Uterus (tissue), 4 donors: ENCODE results near the gene PRRT3. TPM values are rescaled to one million over a fixed set of nuclear protein-coding genes. Genes with fewer than 3 reads are reported as not detected.

Source experiments
- DNase-seq, 2 donors: peaks; one replicate each; pipeline ENCODE4 v3.0.0-alpha.2; 2019 to 2020
- H3K27ac ChIP-seq, 2 donors: fragments of 200-600 bp; sonication (generic); 1 replicate in 1 of 2; 2 replicates in 1 of 2; pipeline ENCODE4 v1.5.1; 2016 to 2018
- H3K27me3 ChIP-seq, 2 donors: fragments of 200-600 bp; sonication (generic); one replicate each; pipeline ENCODE4 v1.5.1; 2018 to 2019; ENCODE audit warnings: control low read depth in 1 of 2
- H3K36me3 ChIP-seq, 2 donors: fragments of 200-600 bp; sonication (generic); one replicate each; pipeline ENCODE4 v1.5.1; 2019; ENCODE audit warnings: control low read depth in 1 of 2
- H3K4me1 ChIP-seq, 2 donors: fragments of 200-600 bp; sonication (generic); one replicate each; pipeline ENCODE4 v1.5.1; 2018 to 2019; ENCODE audit warnings: control low read depth in 1 of 2
- H3K4me3 ChIP-seq, 2 donors: fragments of 200-600 bp; sonication (generic); 1 replicate in 1 of 2; 2 replicates in 1 of 2; pipeline ENCODE4 v1.5.1; 2018 to 2019; ENCODE audit warnings: mild to moderate bottlenecking in 1 of 2
- H3K9me3 ChIP-seq, 2 donors: fragments of 200-600 bp; sonication (generic); one replicate each; pipeline ENCODE4 v1.5.1; 2019; ENCODE audit warnings: control low read depth in 1 of 2
- CTCF ChIP-seq, 4 experiments: fragments of 200-600 bp in 2 of 4; fragments of 450-650 bp in 2 of 4; sonication (generic) in 2 of 4; IDR thresholded peaks; one replicate each; pipeline ENCODE4 v1.5.1; 2016 to 2019; ENCODE audit warnings: antibody characterized with exemption in 4 of 4, mild to moderate bottlenecking in 2 of 4, moderate library complexity in 1 of 4
- POLR2A ChIP-seq, 2 donors: fragments of 450-650 bp; IDR thresholded peaks; one replicate each; pipeline ENCODE4 v1.6.1; 2016; ENCODE audit warnings: antibody characterized with exemption in 2 of 2, mild to moderate bottlenecking in 1 of 2, moderate library complexity in 1 of 2
- intact Hi-C: fragments of 100-400 bp; cut with DNase I; formaldehyde crosslinking; loops from one replicate; pipeline ENCODE4 v1.15.1; 2023; ENCODE audit warnings: low total_unique reads
- total RNA-seq, 4 donors: library from RNA; depleted of rRNA in 3 of 4; stranded (reverse); fragments of >200 nt in 3 of 4; gene quantifications; one replicate each; pipeline versions ENCODE4 v1.1.0 to v1.2.4, GENCODE V29; 2014 to 2023
- donor health status: DM: yes; HTN: yes; CAD: no.

The PRRT3 gene
- total RNA-seq, 4 donors from 2014 or later, result 0.51 to 8.2 (median 2.2) TPM

- H3K36me3 ChIP-seq, result no peaks in the 10 kb centered on the region
- DNase-seq, result no peak
- peak overlapping the region; percentile 90 to 93 for H3K27ac ChIP-seq
- no peak for TF ChIP-seq POLR2A (IDR thresholded peaks at IDR 0.05)
- TF ChIP-seq CTCF (IDR thresholded peaks at IDR 0.05), result no peak
- H3K4me3 ChIP-seq, result no peak overlapping the region
- no peaks in the 10 kb centered on the region for H3K9me3 ChIP-seq
- no peaks in the 10 kb centered on the region for H3K27me3 ChIP-seq
- H3K4me1 ChIP-seq, result peaks cover 4 to 14% of the 10 kb centered on the region in 2 donors
- intact Hi-C loops, result loop anchor here (10.0 kb wide), 1 partner anchor 53 kb away; no protein-coding TSS in a partner anchor
These were observed 34.4 kb downstream of the PRRT3 start for GRCh38 chr3:9917820-9918219.

GRCh38 chr3:9916734-9917680 is 35.2 kb downstream of the PRRT3 start, which contains the start of gene IL17RC:
IL17RC (plus strand) TSS chr3:9917098; CDS start chr3:9917316, 218 bp downstream.
- intact Hi-C loops, result loop anchor here (10.0 kb wide), 1 partner anchor 52 kb away; no protein-coding TSS in a partner anchor

GRCh38 chr3:9916346-9916733 is 35.9 kb downstream of the PRRT3 start:
- no peaks in the 10 kb centered on the region for H3K27me3 ChIP-seq
- DNase-seq, result peak in 1 of 2 donors; percentile 43
- peak overlapping the region; percentile 58 to 85 for H3K4me3 ChIP-seq
- peak overlapping the region; percentile 90 to 93 for H3K27ac ChIP-seq
- no peaks in the 10 kb centered on the region for H3K9me3 ChIP-seq
- peaks cover 4 to 14% of the 10 kb centered on the region in 2 donors for H3K4me1 ChIP-seq
- intact Hi-C loops, result loop anchor here (10.0 kb wide), 1 partner anchor 52 kb away; no protein-coding TSS in a partner anchor
- TF ChIP-seq POLR2A (IDR thresholded peaks at IDR 0.05) (no peak), CTCF (IDR thresholded peaks at IDR 0.05) (no peak)
- no peaks in the 10 kb centered on the region for H3K36me3 ChIP-seq

More at GRCh38 chr3:9916734-9917680, 35.2 kb downstream of the PRRT3 start, which contains the start of gene IL17RC:
- Histone ChIP-seq H3K36me3 (no peaks in the 10 kb centered on the region), H3K4me3 (peak within 1 kb of the TSS; percentile 58 to 85), H3K27ac (peak within 1 kb of the TSS; percentile 90 to 93), H3K9me3 (no peaks in the 10 kb centered on the region), H3K4me1 (peaks cover 4 to 14% of the 10 kb centered on the region in 2 donors), H3K27me3 (no peaks in the 10 kb centered on the region)
- peak; percentile 93 to 96 for DNase-seq
- TF ChIP-seq POLR2A (IDR thresholded peaks at IDR 0.05) (peak; percentile 78 to 80), CTCF (IDR thresholded peaks at IDR 0.05) (peak in 2 of 4 experiments; percentile 2 to 9)

GRCh38 chr3:9915254-9916141 is 36.7 kb downstream of the PRRT3 start:
- H3K36me3 ChIP-seq, result no peaks in the 10 kb centered on the region
- peak; percentile 29 to 57 for TF ChIP-seq POLR2A (IDR thresholded peaks at IDR 0.05)
- TF ChIP-seq CTCF (IDR thresholded peaks at IDR 0.05), result peak; percentile 38 to 85 (median 68)
- H3K4me3 ChIP-seq, result peak overlapping the region; percentile 58 to 85
- H3K4me1 ChIP-seq, result peaks cover 4 to 14% of the 10 kb centered on the region in 2 donors
- H3K9me3 ChIP-seq, result no peaks in the 10 kb centered on the region
- intact Hi-C loops, result loop anchor here (10.0 kb wide), 1 partner anchor 51 kb away; no protein-coding TSS in a partner anchor
- H3K27me3 ChIP-seq, result no peaks in the 10 kb centered on the region
- peak; percentile 78 to 81 for DNase-seq
- peak overlapping the region; percentile 90 to 93 for H3K27ac ChIP-seq
